Endothelial cell of hepatic sinusoid (primary cell): ENCODE measurements around the gene HEATR5A.

Experiments
- in situ Hi-C: cut with HindIII; loops from 2 replicates; pipeline ENCODE4 v1.10.0; 2017; ENCODE audit warnings: low sequenced_read_pairs

HEATR5A gene

GRCh38 chr14:31428011-31428410 lies 7.7 kb upstream of the HEATR5A start:
- in situ Hi-C loops = no loop called here

- in situ Hi-C loops = no loop called here
These were observed 6.3 kb upstream of the HEATR5A start for GRCh38 chr14:31426663-31427062.

- in situ Hi-C loops = no loop called here
These were observed 5.6 kb upstream of the HEATR5A start for GRCh38 chr14:31425905-31426304.

- in situ Hi-C loops = no loop called here
These were observed 850 bp upstream of the HEATR5A start for GRCh38 chr14:31421200-31421599.

GRCh38 chr14:31419967-31420318 lies 407 bp downstream of the HEATR5A start:
- in situ Hi-C loops = no loop called here

- in situ Hi-C loops = no loop called here
These were observed 977 bp downstream of the HEATR5A start for GRCh38 chr14:31419179-31419966.

GRCh38 chr14:31418440-31418839 lies 1.9 kb downstream of the HEATR5A start:
- in situ Hi-C loops = no loop called here

- in situ Hi-C loops = no loop called here
These were observed 6.0 kb downstream of the HEATR5A start for GRCh38 chr14:31414190-31414833.

- in situ Hi-C loops = no loop called here
These were observed 9.1 kb downstream of the HEATR5A start for GRCh38 chr14:31411218-31411727.

- in situ Hi-C loops = no loop called here
These were observed 10.2 kb downstream of the HEATR5A start for GRCh38 chr14:31410048-31410650.

GRCh38 chr14:31408421-31408820 lies 11.9 kb downstream of the HEATR5A start:
- in situ Hi-C loops = no loop called here

GRCh38 chr14:31405599-31406232 lies 14.6 kb downstream of the HEATR5A start:
- in situ Hi-C loops = no loop called here

GRCh38 chr14:31405106-31405505 lies 15.2 kb downstream of the HEATR5A start:
- in situ Hi-C loops = no loop called here

GRCh38 chr14:31403707-31404106 lies 16.6 kb downstream of the HEATR5A start:
- in situ Hi-C loops = no loop called here

- in situ Hi-C loops = no loop called here
These were observed 17.4 kb downstream of the HEATR5A start for GRCh38 chr14:31402764-31403439.

- in situ Hi-C loops = no loop called here
These were observed 18.9 kb downstream of the HEATR5A start for GRCh38 chr14:31401369-31401932.

- in situ Hi-C loops = no loop called here
These were observed 20.2 kb downstream of the HEATR5A start for GRCh38 chr14:31400031-31400638.

GRCh38 chr14:31395572-31396205 lies 24.7 kb downstream of the HEATR5A start:
- in situ Hi-C loops = no loop called here

GRCh38 chr14:31395119-31395518 lies 25.2 kb downstream of the HEATR5A start:
- in situ Hi-C loops = no loop called here
